Colonic mucosa (tissue), 4 donors: ENCODE measurements around the gene CACNA2D1. TPM values are rescaled to one million over a fixed set of nuclear protein-coding genes. Genes with fewer than 3 reads are reported as not detected.

ENCODE experiments used
- DNase-seq: peaks from one replicate; pipeline ENCODE4 v3.0.0-alpha.2; 2020
- H3K27ac ChIP-seq: fragments of 200-600 bp; one replicate; pipeline ENCODE4 v1.8.0; 2021
- H3K27me3 ChIP-seq: fragments of 200-600 bp; one replicate; pipeline ENCODE4 v1.8.0; 2021
- H3K36me3 ChIP-seq: fragments of 200-600 bp; one replicate; pipeline ENCODE4 v1.8.0; 2021
- H3K4me1 ChIP-seq: fragments of 200-600 bp; one replicate; pipeline ENCODE4 v1.8.0; 2021; ENCODE audit warnings: mild to moderate bottlenecking
- H3K4me3 ChIP-seq: fragments of 200-600 bp; one replicate; pipeline ENCODE4 v1.8.0; 2021
- H3K9ac ChIP-seq, 2 donors: one replicate each; pipeline ENCODE4 v1.7.0; 2013; ENCODE audit warnings: control low read depth in 2 of 2, low read depth in 2 of 2, low read length in 2 of 2
- H3K9me3 ChIP-seq: fragments of 200-600 bp; one replicate; pipeline ENCODE4 v1.8.0; 2021
- CTCF ChIP-seq: fragments of 200-600 bp; IDR thresholded peaks from one replicate; pipeline ENCODE4 v1.8.0; 2022; ENCODE audit warnings: antibody characterized with exemption, mild to moderate bottlenecking
- intact Hi-C: fragments of 100-400 bp; cut with DNase I; formaldehyde crosslinking; loops from one replicate; pipeline ENCODE4 v1.14.1; 2022
- total RNA-seq, 2 donors: library from RNA; stranded (reverse); fragmentation: NEBNext Ultra II Directional in 1 of 2; extraction: Animal tissue kit (Norgen Biotek cat#: 25700) in 1 of 2; gene quantifications; one replicate each; pipeline ENCODE4 v1.2.1, GENCODE V29; 2021
- donor health status: healthy.
- donor health status: DM: no; HTN: no; CAD: no.
- donor health status: DM: no; HTN: no; CAD: no.

Gene CACNA2D1
- total RNA-seq, 2 donors from 2014 or later: 1.4 to 9.3 TPM

DNA sequence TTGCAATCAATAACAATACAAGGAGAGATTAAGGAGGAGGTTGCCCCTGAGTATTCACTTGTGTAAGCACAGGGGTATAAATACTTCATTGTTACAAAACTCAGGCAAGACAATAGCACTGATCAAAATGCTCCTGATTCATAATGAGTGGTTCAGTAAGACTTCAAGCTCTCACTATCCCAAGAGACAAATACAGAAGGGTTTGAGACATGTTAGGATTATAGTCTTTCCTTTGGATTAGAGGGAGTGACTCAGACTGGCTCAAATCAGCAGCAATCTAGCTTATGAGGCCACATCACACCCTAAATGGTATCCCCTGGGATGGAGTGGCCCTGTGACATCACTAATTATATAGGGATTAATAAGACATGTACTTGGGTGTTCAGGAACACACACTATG is 506.5 kb downstream of the CACNA2D1 start:
- H3K27ac ChIP-seq: no peak overlapping the region
- H3K36me3 ChIP-seq: no peaks in the 10 kb centered on the region
- H3K4me3 ChIP-seq: no peak overlapping the region
- no peaks in the 10 kb centered on the region for H3K9me3 ChIP-seq
- H3K27me3 ChIP-seq: no peaks in the 10 kb centered on the region
- no peak for DNase-seq
- intact Hi-C loops: no loop called here
- no peak overlapping the region for H3K9ac ChIP-seq
- no peaks in the 10 kb centered on the region for H3K4me1 ChIP-seq
- no peak for TF ChIP-seq CTCF

DNA sequence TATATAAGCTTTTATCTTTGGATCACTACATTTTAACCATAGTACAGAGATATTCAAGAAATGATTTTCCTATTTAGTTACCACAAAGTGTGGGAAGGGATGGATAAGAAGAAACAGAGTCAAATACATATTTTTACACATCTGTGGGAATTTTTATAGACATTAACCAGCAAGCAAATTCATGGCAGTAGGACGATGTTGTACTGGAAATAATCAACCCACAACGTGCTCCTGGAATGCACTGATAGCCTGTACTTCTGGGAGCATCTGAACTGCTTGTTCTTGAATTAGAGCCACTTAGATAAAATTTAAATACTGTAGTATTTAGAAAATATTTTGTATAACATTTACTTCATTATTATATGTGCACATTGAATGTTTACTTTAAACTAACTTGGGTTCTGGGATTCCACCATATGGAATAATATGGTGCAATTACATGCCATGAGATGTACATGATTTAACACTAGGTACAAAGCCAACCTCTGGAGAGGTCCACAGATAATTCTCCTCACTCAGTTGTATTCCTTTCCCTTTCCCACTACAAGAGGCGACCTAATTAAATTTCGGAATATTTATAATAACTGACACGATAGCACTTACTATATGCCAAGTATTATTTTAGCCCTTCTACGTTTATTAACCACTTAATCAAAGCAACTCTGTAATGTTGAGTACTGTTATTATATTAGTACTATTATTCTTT is 508.8 kb downstream of the CACNA2D1 start:
- intact Hi-C loops: no loop called here
- no peak overlapping the region for H3K27ac ChIP-seq
- H3K9ac ChIP-seq: no peak overlapping the region
- TF ChIP-seq CTCF: no peak
- no peaks in the 10 kb centered on the region for H3K9me3 ChIP-seq
- H3K27me3 ChIP-seq: no peaks in the 10 kb centered on the region
- H3K36me3 ChIP-seq: no peaks in the 10 kb centered on the region
- no peak overlapping the region for H3K4me3 ChIP-seq
- DNase-seq: no peak
- H3K4me1 ChIP-seq: no peaks in the 10 kb centered on the region

GRCh38 chr7:81932936-81933335 is 510.6 kb downstream of the CACNA2D1 start:
- intact Hi-C loops: no loop called here
- H3K9ac ChIP-seq: no peak overlapping the region
- no peaks in the 10 kb centered on the region for H3K4me1 ChIP-seq
- DNase-seq: no peak
- TF ChIP-seq CTCF: no peak
- H3K4me3 ChIP-seq: no peak overlapping the region
- H3K9me3 ChIP-seq: no peaks in the 10 kb centered on the region
- no peaks in the 10 kb centered on the region for H3K27me3 ChIP-seq
- H3K36me3 ChIP-seq: no peaks in the 10 kb centered on the region
- no peak overlapping the region for H3K27ac ChIP-seq

GRCh38 chr7:81929386-81929785 is 514.2 kb downstream of the CACNA2D1 start:
- no peak overlapping the region for H3K9ac ChIP-seq
- H3K9me3 ChIP-seq: no peaks in the 10 kb centered on the region
- intact Hi-C loops: no loop called here
- TF ChIP-seq CTCF: no peak
- H3K27me3 ChIP-seq: no peaks in the 10 kb centered on the region
- DNase-seq: no peak
- H3K4me1 ChIP-seq: no peaks in the 10 kb centered on the region
- H3K36me3 ChIP-seq: no peaks in the 10 kb centered on the region
- H3K4me3 ChIP-seq: no peak overlapping the region
- no peak overlapping the region for H3K27ac ChIP-seq

DNA sequence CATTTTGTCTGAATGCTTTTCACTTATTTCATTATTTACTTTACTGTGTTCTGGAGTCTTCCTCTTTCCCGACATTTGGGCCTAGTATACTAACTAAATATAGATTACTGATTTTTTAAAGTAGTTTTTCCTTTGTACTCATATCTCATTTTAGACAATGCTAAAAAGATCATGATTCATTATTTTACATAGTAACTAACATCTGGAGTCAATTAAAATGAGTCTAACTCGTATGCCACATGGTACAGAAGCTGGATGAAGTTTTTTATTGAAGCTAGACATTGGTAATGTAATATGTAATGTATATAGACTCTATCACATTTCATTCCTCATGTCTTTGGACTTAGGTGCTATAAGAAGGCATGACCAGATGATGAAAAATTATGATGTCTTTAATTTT is 517.4 kb downstream of the CACNA2D1 start:
- Histone ChIP-seq H3K4me3 (no peak overlapping the region), H3K9ac (no peak overlapping the region), H3K9me3 (no peaks in the 10 kb centered on the region), H3K36me3 (no peaks in the 10 kb centered on the region), H3K27me3 (no peaks in the 10 kb centered on the region), H3K4me1 (no peaks in the 10 kb centered on the region), H3K27ac (no peak overlapping the region)
- TF ChIP-seq CTCF: no peak
- intact Hi-C loops: no loop called here
- no peak for DNase-seq
